DMS79 treated with DMSO at 0.1 percent for 48 hours (cell line): Measurements from ENCODE around the gene PRRC2B.
"Not testable (repeated sequence)": the region's sequence is repeated elsewhere in the genome, so short reads cannot be mapped to it uniquely, and the experiment has no call there.

ENCODE experiments used
- DNase-seq: peaks from one replicate; lab custom pipeline; 2025; lab: John Stamatoyannopoulos, UW

PRRC2B gene

GRCh38 chr9:131393622-131394463 lies at the start of gene PRRC2B:
PRRC2B (plus strand) TSS chr9:131394086; CDS start chr9:131430145, 36,059 bp downstream.
- peak; percentile 91 for DNase-seq

GRCh38 chr9:131344931-131345535 lies 48.9 kb upstream of the PRRC2B start:
- not testable (repeated sequence) for DNase-seq

GRCh38 chr9:131346559-131346958 lies 47.3 kb upstream of the PRRC2B start:
- no peak for DNase-seq

GRCh38 chr9:131347376-131348020 lies 46.4 kb upstream of the PRRC2B start:
- DNase-seq, result no peak

- no peak for DNase-seq
Observed at GRCh38 chr9:131348631-131349521, 45.0 kb upstream of the PRRC2B start.

GRCh38 chr9:131349522-131349880 lies 44.4 kb upstream of the PRRC2B start:
- DNase-seq, result no peak

- DNase-seq, result peak; percentile 90
Observed at GRCh38 chr9:131349881-131350563, 43.9 kb upstream of the PRRC2B start.

- not testable (repeated sequence) for DNase-seq
Observed at GRCh38 chr9:131356479-131356878, 37.4 kb upstream of the PRRC2B start.

- DNase-seq, result no peak
Observed at GRCh38 chr9:131358556-131358955, 35.3 kb upstream of the PRRC2B start.

- peak; percentile 94 for DNase-seq
Observed at GRCh38 chr9:131361202-131361833, 32.6 kb upstream of the PRRC2B start.

GRCh38 chr9:131365546-131365945 lies 28.3 kb upstream of the PRRC2B start:
- DNase-seq, result no peak

- DNase-seq, result no peak
Observed at GRCh38 chr9:131366761-131367401, 27.0 kb upstream of the PRRC2B start.

- no peak for DNase-seq
Observed at GRCh38 chr9:131367450-131367849, 26.4 kb upstream of the PRRC2B start.

GRCh38 chr9:131370638-131371037 lies 23.2 kb upstream of the PRRC2B start:
- peak; percentile 9 for DNase-seq

- DNase-seq, result not testable (repeated sequence)
Observed at GRCh38 chr9:131372599-131372973, 21.3 kb upstream of the PRRC2B start.

- not testable (repeated sequence) for DNase-seq
Observed at GRCh38 chr9:131374638-131375037, 19.2 kb upstream of the PRRC2B start.

GRCh38 chr9:131379056-131379455 lies 14.8 kb upstream of the PRRC2B start:
- DNase-seq, result no peak

- DNase-seq, result peak; percentile 89
Observed at GRCh38 chr9:131382850-131383729, 10.8 kb upstream of the PRRC2B start.

- no peak for DNase-seq
Observed at GRCh38 chr9:131385296-131385695, 8.6 kb upstream of the PRRC2B start.
